ENCODE results near the gene BAIAP2L1.
"Not testable (repeated sequence)": the region's sequence is repeated elsewhere in the genome, so short reads cannot be mapped to it uniquely, and the experiment has no call there.

The BAIAP2L1 gene

DNA sequence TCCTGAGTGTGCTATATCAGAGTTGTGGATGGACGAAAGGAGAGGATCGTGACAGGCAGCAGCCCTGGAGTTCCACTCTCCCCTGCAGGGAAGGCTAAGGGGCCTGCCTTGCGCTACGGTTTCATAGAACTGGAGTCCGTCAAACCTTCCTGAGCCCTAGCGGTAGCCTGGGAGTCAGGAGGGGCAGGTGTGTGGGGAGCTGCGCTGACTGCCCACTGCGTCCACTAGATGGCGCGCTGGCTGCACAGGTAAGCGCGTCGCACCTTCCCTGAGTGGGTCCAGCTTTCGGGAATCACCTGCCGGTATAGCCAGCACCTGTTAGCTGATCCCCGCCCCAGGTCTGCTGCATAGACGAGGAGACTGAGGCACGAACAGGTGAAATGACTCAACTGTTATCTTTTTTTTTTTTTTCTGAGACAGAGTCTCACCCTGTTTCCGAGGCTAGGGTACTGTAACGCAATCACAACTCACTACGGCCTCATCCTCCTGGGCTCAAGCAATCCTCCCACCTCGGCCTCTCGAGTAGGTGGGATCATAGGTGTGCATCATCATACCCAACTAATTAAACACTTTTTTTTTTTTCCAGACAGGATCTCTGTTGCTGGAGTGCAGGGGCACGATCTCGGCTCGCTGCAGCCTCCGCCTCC is 20.2 kb upstream of the BAIAP2L1 start:
- H3K4me3 ChIP-seq (replicated peaks; ENCODE audit: low read depth, low read length): no peak overlapping the region
- no peak for DNase-seq (ENCODE audit: extremely low read depth, low read depth)
- TF ChIP-seq, protein P1, sequence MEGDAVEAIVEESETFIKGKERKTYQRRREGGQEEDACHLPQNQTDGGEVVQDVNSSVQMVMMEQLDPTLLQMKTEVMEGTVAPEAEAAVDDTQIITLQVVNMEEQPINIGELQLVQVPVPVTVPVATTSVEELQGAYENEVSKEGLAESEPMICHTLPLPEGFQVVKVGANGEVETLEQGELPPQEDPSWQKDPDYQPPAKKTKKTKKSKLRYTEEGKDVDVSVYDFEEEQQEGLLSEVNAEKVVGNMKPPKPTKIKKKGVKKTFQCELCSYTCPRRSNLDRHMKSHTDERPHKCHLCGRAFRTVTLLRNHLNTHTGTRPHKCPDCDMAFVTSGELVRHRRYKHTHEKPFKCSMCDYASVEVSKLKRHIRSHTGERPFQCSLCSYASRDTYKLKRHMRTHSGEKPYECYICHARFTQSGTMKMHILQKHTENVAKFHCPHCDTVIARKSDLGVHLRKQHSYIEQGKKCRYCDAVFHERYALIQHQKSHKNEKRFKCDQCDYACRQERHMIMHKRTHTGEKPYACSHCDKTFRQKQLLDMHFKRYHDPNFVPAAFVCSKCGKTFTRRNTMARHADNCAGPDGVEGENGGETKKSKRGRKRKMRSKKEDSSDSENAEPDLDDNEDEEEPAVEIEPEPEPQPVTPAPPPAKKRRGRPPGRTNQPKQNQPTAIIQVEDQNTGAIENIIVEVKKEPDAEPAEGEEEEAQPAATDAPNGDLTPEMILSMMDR (IDR thresholded peaks at IDR 0.05; ENCODE audit: low read depth, low read length, missing control alignments): peak; percentile 93

DNA sequence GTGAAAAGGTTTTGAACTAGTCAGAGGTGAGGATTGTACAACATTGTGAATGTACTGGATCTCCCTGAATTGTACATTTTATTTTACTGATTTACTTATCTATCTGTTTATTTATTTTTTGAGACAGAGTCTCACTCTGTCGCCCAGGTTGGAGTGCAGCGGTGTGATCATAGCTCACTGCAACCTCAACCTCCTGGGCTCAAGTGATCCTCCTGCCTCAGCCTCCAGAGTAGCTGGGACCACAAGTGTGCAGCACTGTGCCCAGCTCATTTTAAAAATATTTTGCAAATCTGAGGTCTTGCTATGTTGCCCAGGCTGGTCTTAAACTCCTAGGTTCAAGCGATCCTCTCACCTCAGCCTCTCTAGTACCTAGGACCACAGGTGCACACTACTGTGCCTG is 19.1 kb upstream of the BAIAP2L1 start:
- H3K4me3 ChIP-seq (replicated peaks; ENCODE audit: low read depth, low read length); DNase-seq (ENCODE audit: extremely low read depth, low read depth): not testable (repeated sequence)

DNA sequence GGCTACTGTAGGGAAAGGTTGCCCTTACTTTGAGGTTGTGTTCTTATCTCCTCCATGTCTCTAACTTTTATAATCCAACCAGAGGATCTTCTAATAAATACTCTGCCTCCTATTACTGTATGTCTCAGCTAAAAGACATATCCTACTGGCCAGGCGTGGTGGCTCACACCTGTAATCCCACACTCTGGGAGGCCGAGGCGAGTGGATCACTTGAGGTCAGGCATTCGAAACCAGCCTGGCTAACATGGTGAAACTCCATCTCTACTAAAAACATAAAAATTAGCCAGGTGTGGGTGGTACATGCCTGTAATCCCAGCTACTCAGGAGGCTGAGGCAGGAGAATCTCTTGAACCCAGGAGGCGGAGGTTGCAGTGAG is 18.4 kb upstream of the BAIAP2L1 start:
- not testable (repeated sequence) for H3K4me3 ChIP-seq (replicated peaks; ENCODE audit: low read depth, low read length); DNase-seq (ENCODE audit: extremely low read depth, low read depth)

DNA sequence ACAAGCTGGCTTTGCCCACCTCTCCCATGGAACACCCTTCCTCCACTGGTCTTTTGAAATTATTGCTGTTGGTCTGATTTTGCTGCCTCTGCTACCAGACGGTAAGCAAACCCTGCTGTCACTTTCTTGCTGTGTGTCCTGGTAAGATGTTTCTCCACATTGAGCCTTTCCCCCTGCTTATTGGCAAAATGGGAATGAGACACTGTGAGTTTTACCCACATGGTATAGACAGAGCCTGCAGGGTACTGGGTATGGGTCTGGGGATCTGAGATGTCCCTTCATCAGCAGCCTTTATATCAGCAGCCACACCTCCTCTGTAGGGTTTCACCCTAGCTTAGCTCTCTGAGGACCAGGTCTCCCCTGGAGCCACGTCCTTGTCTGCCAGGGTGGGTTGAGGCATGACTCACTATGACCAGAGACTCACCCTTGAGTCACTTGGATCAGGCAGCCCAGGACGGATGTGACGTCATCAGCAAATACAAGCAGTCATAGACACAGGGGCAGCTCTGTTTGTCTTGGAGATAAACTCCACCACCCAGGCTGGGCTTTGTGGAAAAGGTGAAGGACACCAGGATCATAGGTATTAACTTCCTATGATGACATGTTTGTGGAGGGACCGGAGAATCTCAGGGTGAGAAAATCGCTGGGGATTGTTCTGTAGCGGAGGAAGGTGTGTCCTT is 17.9 kb upstream of the BAIAP2L1 start:
- TF ChIP-seq, protein P1 (IDR thresholded peaks at IDR 0.05; ENCODE audit: low read depth, low read length, missing control alignments): no peak
- peak; percentile 76 for DNase-seq (ENCODE audit: extremely low read depth, low read depth)
- no peak overlapping the region for H3K4me3 ChIP-seq (replicated peaks; ENCODE audit: low read depth, low read length)

DNA sequence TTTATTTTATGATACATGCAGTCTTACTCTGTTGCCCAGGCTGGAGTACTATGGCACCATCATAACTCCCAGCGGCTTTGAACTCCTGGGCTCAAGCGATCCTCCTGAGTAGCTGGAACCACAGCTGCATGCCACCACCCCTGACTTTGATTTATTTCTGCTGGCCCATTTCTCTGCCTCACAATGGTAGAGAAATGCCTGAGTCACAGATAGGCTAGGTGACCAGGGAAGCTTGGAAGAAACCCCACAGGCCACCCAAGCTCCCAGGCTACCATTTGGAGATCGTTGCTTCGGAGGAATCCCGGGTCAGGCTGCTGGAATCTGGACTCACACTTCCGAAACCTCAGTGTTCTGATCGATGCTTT is 17.4 kb upstream of the BAIAP2L1 start:
- TF ChIP-seq, protein P1 (IDR thresholded peaks at IDR 0.05; ENCODE audit: low read depth, low read length, missing control alignments): no peak
- no peak for DNase-seq (ENCODE audit: extremely low read depth, low read depth)
- no peak overlapping the region for H3K4me3 ChIP-seq (replicated peaks; ENCODE audit: low read depth, low read length)

DNA sequence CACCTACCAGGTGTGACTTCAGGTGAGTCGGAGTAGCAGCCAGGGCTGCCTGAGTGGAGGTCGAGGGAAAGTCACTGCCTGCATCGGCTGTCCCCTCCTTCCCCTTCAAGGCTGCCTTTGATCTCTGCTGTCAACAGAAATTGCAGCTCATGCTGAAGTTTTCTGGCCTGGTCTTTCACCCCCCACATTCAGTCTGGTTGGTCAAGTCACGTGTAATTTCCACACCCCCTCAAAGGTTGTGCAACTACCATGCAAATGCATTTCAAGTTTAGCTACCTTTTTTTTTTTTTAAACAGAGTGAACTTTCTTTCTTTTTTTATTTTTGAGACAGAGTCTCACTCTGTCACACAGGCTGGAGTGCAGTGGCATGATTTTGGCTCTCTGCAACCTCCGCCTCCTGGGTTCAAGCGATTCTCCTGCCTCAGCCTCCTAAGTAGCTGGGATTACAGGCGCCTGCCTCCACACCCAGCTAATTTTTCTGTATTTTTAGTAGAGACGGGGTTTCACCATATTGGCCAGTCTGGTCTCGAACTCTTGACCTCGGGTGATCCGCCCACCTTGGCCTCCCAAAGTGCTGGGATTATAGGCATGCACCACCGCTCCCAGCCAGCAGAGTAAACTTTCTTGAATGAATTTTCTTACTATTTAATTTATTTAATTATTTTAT is 16.8 kb upstream of the BAIAP2L1 start:
- H3K4me3 ChIP-seq (replicated peaks; ENCODE audit: low read depth, low read length); DNase-seq (ENCODE audit: extremely low read depth, low read depth): not testable (repeated sequence)

DNA sequence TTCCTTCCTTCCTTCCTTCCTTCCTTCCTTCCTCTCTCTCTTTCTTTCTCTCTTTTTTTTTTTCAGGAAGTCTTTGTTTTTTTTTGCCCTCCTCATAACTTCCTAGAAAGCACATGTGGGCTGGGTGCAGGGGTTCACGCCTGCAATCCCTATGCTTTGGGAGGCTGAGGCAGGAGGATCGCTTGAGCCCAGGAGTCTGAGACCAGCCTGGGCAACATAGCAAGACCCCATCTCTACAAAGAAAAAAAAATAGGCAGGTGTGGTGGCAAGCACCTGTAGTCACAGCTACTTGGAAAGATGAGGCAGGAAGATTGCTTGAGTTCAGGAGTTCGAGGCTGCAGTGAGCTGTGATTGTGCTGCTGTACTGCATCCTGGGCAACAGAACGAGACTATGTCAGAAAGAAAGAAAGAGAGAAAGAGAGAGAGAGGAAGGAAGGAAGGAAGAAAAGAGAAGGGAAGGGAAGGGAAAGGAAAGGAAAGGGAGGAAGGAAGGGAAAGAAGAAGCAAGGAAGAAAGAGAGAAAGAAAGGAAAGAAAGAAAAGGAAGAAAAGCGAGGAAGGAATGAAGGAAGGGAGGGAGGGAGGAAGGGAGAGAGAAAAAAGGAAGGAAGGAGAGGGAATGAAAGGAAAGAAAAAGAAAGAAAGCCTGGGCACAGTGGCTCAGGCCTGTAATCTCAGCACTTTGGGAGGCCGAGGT is 13.5 kb upstream of the BAIAP2L1 start:
- TF ChIP-seq, protein P1 (IDR thresholded peaks at IDR 0.05; ENCODE audit: low read depth, low read length, missing control alignments): no peak
- no peak for DNase-seq (ENCODE audit: extremely low read depth, low read depth)
- no peak overlapping the region for H3K4me3 ChIP-seq (replicated peaks; ENCODE audit: low read depth, low read length)

DNA sequence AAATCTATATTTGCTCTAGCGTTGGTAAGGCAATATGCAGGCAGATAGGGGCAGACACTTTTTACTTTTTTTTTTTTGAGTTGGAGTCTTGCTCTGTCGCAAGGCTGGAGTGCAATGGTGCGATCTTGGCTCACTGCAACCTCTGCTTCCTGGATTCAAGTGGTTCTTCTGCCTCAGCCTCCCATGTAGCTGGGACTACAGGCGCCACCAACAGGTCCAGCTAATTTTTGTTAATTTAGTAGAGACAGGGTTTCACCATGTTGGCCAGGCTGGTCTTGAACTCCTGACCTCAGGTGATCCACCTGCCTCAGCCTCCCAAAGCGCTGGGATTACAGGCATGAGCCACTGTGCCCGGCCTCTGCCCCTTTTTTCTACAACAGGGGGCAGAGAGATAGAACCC is 12.8 kb upstream of the BAIAP2L1 start:
- H3K4me3 ChIP-seq (replicated peaks; ENCODE audit: low read depth, low read length); DNase-seq (ENCODE audit: extremely low read depth, low read depth): not testable (repeated sequence)

All from HFF-Myc (cell line).